DND-41 (cell line): ENCODE results near the gene ALDH5A1.

Source experiments
- CTCF ChIP-seq: IDR thresholded peaks from 2 replicates; pipeline ENCODE4 v1.5.1; 2012; ENCODE audit warnings: borderline replicate concordance, low read length, moderate library complexity, mild to moderate bottlenecking; ENCODE audit not compliant: poor library complexity, severe bottlenecking; ENCODE audit errors: extremely low read depth
- EZH2 ChIP-seq: IDR thresholded peaks from 3 replicates; pipeline ENCODE4 v1.6.1; 2012; ENCODE audit warnings: borderline replicate concordance, low read depth, mild to moderate bottlenecking, moderate library complexity, low read length, inconsistent platforms; ENCODE audit not compliant: severe bottlenecking

- no peak for TF ChIP-seq CTCF
- no peak for TF ChIP-seq EZH2
These were observed 2.6 kb downstream of the ALDH5A1 start for GRCh38 chr6:24497254-24497970.
